Activated B cell treated with CpG ODN at 0.5 μM for 24 hours (primary cell): ENCODE results near the gene TMEM35B. TPM values are rescaled to one million over a fixed set of nuclear protein-coding genes. Genes with fewer than 3 reads are reported as not detected.

Source experiments
- ATAC-seq: fragments of 200-7000 bp; cut with Tn5 transposase; one replicate; pipeline ENCODE4 v1.10.0; 2021; ENCODE audit warnings: low read depth, mild to moderate bottlenecking, moderate library complexity
- CTCF ChIA-PET: fragments of 350-600 bp; sonication (Branson Sonifier 250); formaldehyde crosslinking; loops from one replicate; lab custom pipeline; 2021; ENCODE audit warnings: antibody characterized with exemption; lab: Charles Lee
- POLR2A ChIA-PET: fragments of 350-600 bp; sonication (Branson Sonifier 250); formaldehyde crosslinking; loops from one replicate; lab custom pipeline; 2021; ENCODE audit warnings: antibody characterized with exemption; lab: Charles Lee
- DNase-seq: peaks from one replicate; pipeline ENCODE4 v3.0.0; 2022
- H3K27ac Mint-ChIP-seq: one replicate; pipeline ENCODE4 v1.8.0; 2020; ENCODE audit warnings: mixed read lengths
- H3K27me3 Mint-ChIP-seq: one replicate; pipeline ENCODE4 v1.8.0; 2021; ENCODE audit warnings: mixed read lengths
- H3K36me3 Mint-ChIP-seq: one replicate; pipeline ENCODE4 v1.8.0; 2021; ENCODE audit warnings: low read depth, mixed read lengths
- H3K4me1 Mint-ChIP-seq: one replicate; pipeline ENCODE4 v1.8.0; 2021; ENCODE audit warnings: mixed read lengths
- H3K4me3 Mint-ChIP-seq: one replicate; pipeline ENCODE4 v1.8.0; 2020; ENCODE audit warnings: mild to moderate bottlenecking, mixed read lengths
- H3K9me3 Mint-ChIP-seq: one replicate; pipeline ENCODE4 v1.8.0; 2020; ENCODE audit warnings: mixed read lengths
- CTCF ChIP-seq: fragments of 200-600 bp; IDR thresholded peaks from one replicate; pipeline ENCODE4 v1.8.0; 2022; ENCODE audit warnings: antibody characterized with exemption, mild to moderate bottlenecking
- intact Hi-C: fragments of 100-400 bp; cut with micrococcal nuclease; formaldehyde crosslinking; loops from one replicate; pipeline ENCODE4 v1.15.1; 2024
- total RNA-seq: library from RNA; stranded (reverse); gene quantifications from 2 replicates; pipeline ENCODE4 v1.2.3, GENCODE V29; 2022

Gene TMEM35B
- total RNA-seq, 1 donor from 2014 or later = 16.7 TPM

GRCh38 chr1:34978921-34979320 lies 6.2 kb downstream of the TMEM35B start:
- no peaks in the 10 kb centered on the region for H3K9me3 Mint-ChIP-seq
- ChIA-PET POLR2A (interaction anchor here (1.2 kb wide), 1 partner anchor 53 kb away, joined by 3 read pairs; no protein-coding TSS in a partner anchor), CTCF (no interaction called here)
- peaks cover 27% of the 10 kb centered on the region for H3K36me3 Mint-ChIP-seq
- no peak overlapping the region for H3K4me3 Mint-ChIP-seq
- TF ChIP-seq CTCF = no peak
- no peaks in the 10 kb centered on the region for H3K27me3 Mint-ChIP-seq
- peaks cover 36% of the 10 kb centered on the region for H3K4me1 Mint-ChIP-seq
- H3K27ac Mint-ChIP-seq = no peak overlapping the region
- no peak for DNase-seq
- intact Hi-C loops = no loop called here
- ATAC-seq = no peak

GRCh38 chr1:34977858-34978257 lies 7.3 kb downstream of the TMEM35B start:
- H3K27ac Mint-ChIP-seq = no peak overlapping the region
- H3K36me3 Mint-ChIP-seq = peaks cover 27% of the 10 kb centered on the region
- no peak for TF ChIP-seq CTCF
- intact Hi-C loops = no loop called here
- H3K4me3 Mint-ChIP-seq = no peak overlapping the region
- no peak for DNase-seq
- CTCF ChIA-PET = no interaction called here
- no peaks in the 10 kb centered on the region for H3K27me3 Mint-ChIP-seq
- ATAC-seq = no peak
- POLR2A ChIA-PET = no interaction called here
- peaks cover 27% of the 10 kb centered on the region for H3K4me1 Mint-ChIP-seq
- no peaks in the 10 kb centered on the region for H3K9me3 Mint-ChIP-seq

GRCh38 chr1:34977210-34977471 lies 8.0 kb downstream of the TMEM35B start:
- Mint-ChIP-seq H3K4me3 (no peak overlapping the region), H3K9me3 (no peaks in the 10 kb centered on the region), H3K36me3 (peaks cover 26% of the 10 kb centered on the region), H3K27ac (no peak overlapping the region), H3K27me3 (no peaks in the 10 kb centered on the region), H3K4me1 (peaks cover 21% of the 10 kb centered on the region)
- intact Hi-C loops = no loop called here
- ChIA-PET CTCF (no interaction called here), POLR2A (no interaction called here)
- no peak for DNase-seq
- no peak for ATAC-seq
- TF ChIP-seq CTCF = no peak

- peaks cover 15% of the 10 kb centered on the region for H3K4me1 Mint-ChIP-seq
- no peak overlapping the region for H3K27ac Mint-ChIP-seq
- no peak for TF ChIP-seq CTCF
- ATAC-seq = no peak
- POLR2A ChIA-PET = no interaction called here
- intact Hi-C loops = no loop called here
- H3K27me3 Mint-ChIP-seq = no peaks in the 10 kb centered on the region
- H3K4me3 Mint-ChIP-seq = no peak overlapping the region
- no peak for DNase-seq
- CTCF ChIA-PET = no interaction called here
- peaks cover 22% of the 10 kb centered on the region for H3K36me3 Mint-ChIP-seq
- H3K9me3 Mint-ChIP-seq = no peaks in the 10 kb centered on the region
Measured at GRCh38 chr1:34976384-34977209, 8.6 kb downstream of the TMEM35B start.

- peaks cover 9% of the 10 kb centered on the region for H3K4me1 Mint-ChIP-seq
- no peaks in the 10 kb centered on the region for H3K9me3 Mint-ChIP-seq
- intact Hi-C loops = no loop called here
- H3K27me3 Mint-ChIP-seq = no peaks in the 10 kb centered on the region
- H3K36me3 Mint-ChIP-seq = peaks cover 17% of the 10 kb centered on the region
- no peak overlapping the region for H3K4me3 Mint-ChIP-seq
- CTCF ChIA-PET = no interaction called here
- DNase-seq = no peak
- TF ChIP-seq CTCF = no peak
- POLR2A ChIA-PET = no interaction called here
- no peak overlapping the region for H3K27ac Mint-ChIP-seq
- ATAC-seq = no peak
Measured at GRCh38 chr1:34975771-34976170, 9.4 kb downstream of the TMEM35B start.
